Activated naive CD8-positive, alpha-beta T cell treated with anti-CD3 and anti-CD28 coated beads for 36 hours (primary cell): Measurements from ENCODE around the gene PALM3. TPM values are rescaled to one million over a fixed set of nuclear protein-coding genes. Genes with fewer than 3 reads are reported as not detected.
"Not testable (repeated sequence)": the region's sequence is repeated elsewhere in the genome, so short reads cannot be mapped to it uniquely, and the experiment has no call there.

Source experiments
- DNase-seq: peaks from one replicate; pipeline ENCODE4 v3.0.0; 2021
- H3K27ac Mint-ChIP-seq: one replicate; pipeline ENCODE4 v1.8.0; 2022; ENCODE audit warnings: mild to moderate bottlenecking, moderate library complexity, mixed read lengths
- H3K27me3 Mint-ChIP-seq: one replicate; pipeline ENCODE4 v1.8.0; 2022; ENCODE audit warnings: mild to moderate bottlenecking, mixed read lengths
- H3K36me3 Mint-ChIP-seq: one replicate; pipeline ENCODE4 v1.8.0; 2021; ENCODE audit warnings: mild to moderate bottlenecking, mixed read lengths
- H3K4me1 Mint-ChIP-seq: one replicate; pipeline ENCODE4 v1.8.0; 2021; ENCODE audit warnings: mixed read lengths
- H3K4me3 Mint-ChIP-seq: one replicate; pipeline ENCODE4 v1.8.0; 2022; ENCODE audit warnings: mild to moderate bottlenecking, moderate library complexity, mixed read lengths
- H3K9me3 Mint-ChIP-seq: one replicate; pipeline ENCODE4 v1.8.0; 2022; ENCODE audit warnings: mixed read lengths
- total RNA-seq, 2 experiments: library from RNA; stranded (reverse); gene quantifications; one replicate each; pipeline ENCODE4 v1.2.3, GENCODE V29; 2021

The PALM3 gene
- total RNA-seq, 2 experiments from 2014 or later = not detected

DNA sequence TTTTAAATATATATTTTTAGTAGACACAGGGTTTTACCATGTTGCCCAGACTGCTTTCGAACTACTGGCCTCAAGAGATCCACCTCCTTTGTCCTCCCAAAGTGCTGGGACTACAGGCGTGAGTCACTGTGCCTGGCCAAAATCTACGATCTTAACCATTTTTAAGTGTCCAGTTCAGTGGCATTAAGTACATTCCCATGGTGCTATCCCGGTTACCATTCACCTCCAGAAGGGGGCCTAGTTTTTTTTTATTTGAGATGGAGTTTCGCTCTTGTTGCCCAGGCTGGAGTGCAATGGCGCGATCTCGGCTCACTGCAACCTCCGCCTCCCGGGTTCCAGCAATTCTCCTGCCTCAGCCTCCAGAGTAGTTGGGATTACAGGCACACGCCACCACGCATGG, 26.7 kb downstream of the PALM3 start:
- Mint-ChIP-seq H3K4me1 (peaks cover 26% of the 10 kb centered on the region), H3K36me3 (peaks cover 19% of the 10 kb centered on the region)
- not testable (repeated sequence) for H3K4me3 Mint-ChIP-seq, DNase-seq, H3K27me3 Mint-ChIP-seq, H3K27ac Mint-ChIP-seq, H3K9me3 Mint-ChIP-seq

DNA sequence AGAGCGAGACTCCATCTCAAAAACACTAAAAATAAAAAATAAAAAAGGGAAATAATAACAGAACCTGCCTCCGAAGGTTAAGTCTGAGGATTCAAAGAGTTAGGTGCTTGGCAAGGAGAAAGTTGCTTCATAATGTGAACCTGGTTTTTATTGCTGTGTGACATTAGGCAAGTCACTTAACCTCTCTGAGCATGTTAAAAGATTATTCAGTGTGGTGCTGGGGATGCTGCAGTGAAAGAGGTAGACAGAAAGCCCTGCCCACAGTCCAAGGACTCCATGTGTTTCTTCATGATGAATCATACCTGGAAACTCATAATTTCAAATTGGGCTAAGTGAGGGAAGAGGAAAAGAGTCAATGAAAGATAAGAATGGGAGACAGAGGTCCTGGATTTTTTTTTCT, 27.9 kb downstream of the PALM3 start:
- H3K27me3 Mint-ChIP-seq = no peaks in the 10 kb centered on the region
- peak overlapping the region; percentile 57 for H3K27ac Mint-ChIP-seq
- peak overlapping the region; percentile 24 for H3K4me3 Mint-ChIP-seq
- H3K9me3 Mint-ChIP-seq = no peaks in the 10 kb centered on the region
- H3K4me1 Mint-ChIP-seq = peaks cover 26% of the 10 kb centered on the region
- no peak for DNase-seq
- peaks cover 18% of the 10 kb centered on the region for H3K36me3 Mint-ChIP-seq

DNA sequence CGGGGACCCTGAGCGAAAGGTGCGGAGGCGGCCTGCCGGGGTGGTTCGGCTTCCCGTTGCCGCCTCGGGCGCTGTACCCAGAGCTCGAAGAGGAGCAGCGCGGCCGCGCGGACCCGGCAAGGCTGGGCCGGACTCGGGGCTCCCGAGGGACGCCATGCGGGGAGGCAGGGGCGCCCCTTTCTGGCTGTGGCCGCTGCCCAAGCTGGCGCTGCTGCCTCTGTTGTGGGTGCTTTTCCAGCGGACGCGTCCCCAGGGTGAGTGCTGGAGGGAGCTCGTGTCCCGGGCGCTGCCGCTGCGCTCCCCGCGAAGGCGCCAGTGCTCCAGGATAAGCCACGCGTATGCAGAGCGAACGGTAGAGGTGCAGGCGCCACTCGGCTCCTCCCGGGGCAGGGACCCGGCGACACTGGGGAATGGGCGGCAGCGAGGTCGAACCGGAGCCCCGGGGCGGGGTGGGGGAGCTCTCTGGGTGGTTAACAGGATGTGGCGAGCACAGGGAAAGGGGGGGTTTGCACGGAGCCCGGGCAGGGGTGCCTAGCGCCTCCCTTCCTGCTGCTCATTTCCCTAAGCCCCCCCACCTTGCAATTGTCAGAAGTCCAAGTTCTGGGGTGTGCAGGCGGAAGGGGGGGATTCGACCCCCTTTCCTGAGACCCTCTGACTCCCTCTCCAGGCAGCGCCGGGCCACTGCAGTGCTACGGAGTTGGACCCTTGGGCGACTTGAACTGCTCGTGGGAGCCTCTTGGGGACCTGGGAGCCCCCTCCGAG, 30.0 kb downstream of the PALM3 start, which contains the start of gene IL27RA:
IL27RA (plus strand) TSS at position 44 of the 762 bp plus-strand sequence; CDS start at position 155, 111 bp downstream.
- H3K4me3 Mint-ChIP-seq = peak within 1 kb of the TSS; percentile 94

DNA sequence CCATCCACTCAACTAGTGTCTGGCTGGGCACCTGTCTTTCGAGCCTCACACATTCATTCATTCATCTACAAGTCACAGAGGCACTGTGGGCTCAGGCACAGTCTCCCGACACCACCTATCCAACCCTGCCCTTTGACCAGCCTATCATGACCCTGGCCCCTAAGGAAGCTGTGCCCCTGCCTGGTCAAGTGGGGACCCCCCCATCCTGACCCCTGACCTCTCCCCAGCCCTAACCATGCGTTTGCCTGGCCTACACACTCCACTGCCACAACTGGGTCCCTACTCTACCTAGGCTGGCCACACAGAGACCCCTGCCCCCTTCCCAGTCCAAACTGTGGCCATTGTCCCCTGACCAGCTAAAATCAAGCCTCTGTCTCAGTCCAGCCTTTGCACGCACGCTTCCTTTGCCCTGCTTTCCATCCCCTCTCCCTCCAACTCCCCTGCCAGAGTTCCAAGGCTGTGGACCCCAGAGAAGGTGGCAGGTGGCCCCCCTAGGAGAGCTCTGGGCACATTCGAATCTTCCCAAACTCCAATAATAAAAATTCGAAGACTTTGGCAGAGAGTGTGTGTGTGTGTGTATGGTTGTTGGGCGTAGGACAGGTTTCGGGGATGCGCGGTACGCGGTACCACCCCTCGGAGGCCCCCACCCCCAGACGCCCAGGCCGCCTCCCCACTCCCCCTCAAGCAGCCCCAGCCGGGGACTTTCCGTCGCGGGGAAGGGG, 30.7 kb downstream of the PALM3 start:
- DNase-seq = no peak
- Mint-ChIP-seq H3K36me3 (peaks cover 8% of the 10 kb centered on the region), H3K27ac (peak overlapping the region; percentile 88), H3K4me1 (peaks cover 23% of the 10 kb centered on the region), H3K4me3 (peak overlapping the region; percentile 94), H3K9me3 (no peaks in the 10 kb centered on the region), H3K27me3 (no peaks in the 10 kb centered on the region)

More for the DNA sequence above, 30.0 kb downstream of the PALM3 start, which contains the start of gene IL27RA:
- peak; percentile 80 for DNase-seq
- Mint-ChIP-seq H3K4me1 (peaks cover 26% of the 10 kb centered on the region), H3K36me3 (peaks cover 14% of the 10 kb centered on the region), H3K27me3 (no peaks in the 10 kb centered on the region), H3K9me3 (no peaks in the 10 kb centered on the region), H3K27ac (peak within 1 kb of the TSS; percentile 88)

DNA sequence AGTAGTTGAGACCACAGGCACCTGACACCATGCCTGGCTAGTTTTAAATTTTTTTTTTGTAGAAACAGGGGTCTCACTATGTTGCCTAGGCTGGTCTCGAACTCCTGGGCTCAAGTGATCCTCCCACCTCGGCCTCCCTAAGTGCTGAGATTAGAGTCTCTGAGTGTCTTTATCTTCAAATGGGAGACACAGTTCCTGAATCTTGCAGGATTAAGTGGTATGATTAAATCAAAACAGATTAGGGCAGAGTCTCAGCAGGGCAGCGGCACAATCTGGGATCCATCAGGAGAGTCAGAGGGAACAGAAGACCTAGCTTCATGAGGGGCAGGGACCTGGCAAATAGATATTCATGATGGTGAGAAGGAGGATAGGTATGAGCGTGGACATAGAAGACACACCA, 33.0 kb downstream of the PALM3 start:
- Mint-ChIP-seq H3K27me3 (no peaks in the 10 kb centered on the region), H3K4me3 (no peak overlapping the region), H3K36me3 (peaks cover 5% of the 10 kb centered on the region), H3K4me1 (peaks cover 19% of the 10 kb centered on the region), H3K27ac (no peak overlapping the region), H3K9me3 (no peaks in the 10 kb centered on the region)
- DNase-seq = no peak

DNA sequence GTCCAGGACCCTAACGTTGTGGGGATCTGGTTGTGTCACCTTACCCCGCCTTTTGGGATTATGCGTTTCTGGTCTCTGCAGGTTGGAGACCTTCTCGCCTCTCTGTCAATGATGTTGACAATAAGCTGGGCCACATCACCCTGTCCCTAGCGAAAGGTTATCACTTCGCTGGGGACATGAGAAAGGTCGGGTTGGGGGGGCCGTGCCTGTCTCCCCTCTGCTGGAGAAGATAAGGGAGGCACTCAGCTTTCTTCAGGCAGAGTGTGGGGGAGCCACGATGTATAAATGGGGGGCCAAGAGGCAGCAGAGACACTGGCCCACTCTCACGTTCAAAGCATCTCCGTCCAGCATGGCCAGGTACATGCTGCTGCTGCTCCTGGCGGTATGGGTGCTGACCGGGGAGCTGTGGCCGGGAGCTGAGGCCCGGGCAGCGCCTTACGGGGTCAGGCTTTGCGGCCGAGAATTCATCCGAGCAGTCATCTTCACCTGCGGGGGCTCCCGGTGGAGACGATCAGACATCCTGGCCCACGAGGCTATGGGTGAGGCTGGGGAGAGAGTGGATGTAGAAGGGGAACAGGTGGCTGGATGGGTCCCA, 33.9 kb downstream of the PALM3 start, which contains the start of gene RLN3:
RLN3 (plus strand) TSS at position 293 of the 595 bp plus-strand sequence; CDS start at position 350, 57 bp downstream.
- Mint-ChIP-seq H3K27me3 (no peaks in the 10 kb centered on the region), H3K36me3 (peaks cover 4% of the 10 kb centered on the region), H3K9me3 (no peaks in the 10 kb centered on the region), H3K4me1 (peaks cover 20% of the 10 kb centered on the region), H3K4me3 (no peak within 1 kb of the TSS), H3K27ac (no peak within 1 kb of the TSS)
- DNase-seq = no peak

DNA sequence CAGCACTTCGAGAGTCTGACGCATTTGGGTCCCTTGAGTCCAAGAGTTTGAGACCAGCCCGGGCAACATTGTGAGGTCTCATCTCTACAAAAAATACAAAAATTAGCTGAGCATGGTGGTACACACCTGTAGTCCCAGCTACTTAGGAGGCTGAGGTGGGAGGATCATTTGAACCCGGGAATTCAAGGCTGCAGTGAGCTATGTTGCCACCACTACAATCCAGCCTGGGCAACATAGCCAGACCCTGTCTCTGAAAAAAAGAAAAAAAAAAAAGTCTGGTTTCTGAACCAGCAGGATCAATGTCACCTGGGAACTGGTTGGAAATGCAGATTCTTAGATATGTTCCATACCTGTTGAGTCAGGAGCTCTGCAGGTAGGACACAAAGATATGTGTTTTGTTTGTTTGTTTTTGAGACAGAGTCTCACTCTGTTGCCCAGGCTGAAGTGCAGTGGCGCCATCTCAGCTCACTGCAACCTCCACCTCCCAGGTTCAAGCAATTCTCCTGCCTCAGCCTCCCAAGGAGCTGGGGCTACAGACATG, 35.2 kb downstream of the PALM3 start:
- DNase-seq, H3K36me3 Mint-ChIP-seq: not testable (repeated sequence)

DNA sequence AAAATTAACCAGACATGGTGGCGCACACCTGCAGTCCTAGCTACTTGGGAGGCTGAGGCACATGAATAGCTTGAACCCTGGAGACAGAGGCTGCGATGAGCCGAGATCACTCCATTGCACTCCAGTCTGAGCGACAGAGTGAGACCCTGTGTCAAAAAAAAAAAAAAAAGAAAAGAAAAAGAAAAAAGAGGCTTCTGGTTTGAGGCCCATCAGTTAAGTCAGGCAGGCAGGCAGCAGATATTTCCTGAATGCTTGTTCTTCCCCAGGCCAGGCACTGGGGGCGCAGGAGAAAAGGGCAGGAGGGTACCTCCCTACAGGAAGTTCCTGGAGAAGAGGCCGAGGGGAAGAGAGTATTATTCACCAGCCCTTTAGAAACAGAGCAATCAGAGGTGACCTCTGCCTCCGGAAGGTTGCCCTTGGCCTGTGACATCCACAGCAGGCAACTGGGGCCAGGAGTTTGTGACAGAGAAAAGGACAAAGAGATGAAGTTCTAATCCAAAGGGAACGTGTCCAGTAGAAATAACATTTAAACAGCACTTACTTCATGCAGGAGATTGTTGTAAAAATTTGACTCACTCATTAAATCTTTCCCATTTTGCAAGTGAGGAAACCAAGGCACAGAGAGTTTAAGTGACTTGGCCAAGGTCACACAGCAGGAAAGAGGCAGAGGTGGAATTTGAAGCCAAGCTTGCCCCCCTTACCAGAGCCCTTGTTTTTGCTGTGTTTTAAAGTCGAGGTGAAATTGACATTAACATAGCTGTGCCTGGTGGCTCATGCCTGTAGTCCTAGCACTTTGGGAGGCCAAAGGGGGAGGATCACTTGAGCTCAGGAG, 38.3 kb downstream of the PALM3 start:
- H3K36me3 Mint-ChIP-seq = no peaks in the 10 kb centered on the region
- H3K27me3 Mint-ChIP-seq = no peaks in the 10 kb centered on the region
- no peak for DNase-seq
- H3K9me3 Mint-ChIP-seq = no peaks in the 10 kb centered on the region
- no peak overlapping the region for H3K27ac Mint-ChIP-seq
- H3K4me3 Mint-ChIP-seq = no peak overlapping the region
- peaks cover 8% of the 10 kb centered on the region for H3K4me1 Mint-ChIP-seq

More for the DNA sequence above, 35.2 kb downstream of the PALM3 start:
- H3K27me3 Mint-ChIP-seq, H3K4me3 Mint-ChIP-seq, H3K27ac Mint-ChIP-seq, H3K9me3 Mint-ChIP-seq: not testable (repeated sequence)
- peaks cover 15% of the 10 kb centered on the region for H3K4me1 Mint-ChIP-seq

DNA sequence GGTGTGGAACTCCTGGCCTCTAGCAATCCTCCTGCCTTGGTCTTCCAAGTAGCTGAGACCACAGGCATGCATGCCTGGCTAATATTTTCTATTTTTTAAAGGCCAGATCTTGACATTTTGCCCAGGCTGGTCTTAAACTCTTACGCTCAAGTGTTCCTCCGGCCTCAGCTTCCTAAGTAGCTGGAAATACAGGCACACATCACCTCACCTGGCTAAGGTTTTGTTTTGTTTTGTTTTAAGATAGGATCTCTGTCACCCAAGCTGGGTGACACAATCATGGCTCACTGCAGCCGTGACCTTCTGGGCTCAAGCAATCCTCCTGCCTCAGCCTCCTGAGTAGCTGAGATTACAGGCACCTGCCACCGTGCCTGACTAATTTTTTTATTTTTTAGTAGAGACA, 39.4 kb downstream of the PALM3 start:
- Mint-ChIP-seq H3K4me1 (peaks cover 8% of the 10 kb centered on the region), H3K4me3 (no peak overlapping the region), H3K9me3 (no peaks in the 10 kb centered on the region), H3K27me3 (no peaks in the 10 kb centered on the region), H3K27ac (no peak overlapping the region), H3K36me3 (no peaks in the 10 kb centered on the region)
- DNase-seq = no peak

DNA sequence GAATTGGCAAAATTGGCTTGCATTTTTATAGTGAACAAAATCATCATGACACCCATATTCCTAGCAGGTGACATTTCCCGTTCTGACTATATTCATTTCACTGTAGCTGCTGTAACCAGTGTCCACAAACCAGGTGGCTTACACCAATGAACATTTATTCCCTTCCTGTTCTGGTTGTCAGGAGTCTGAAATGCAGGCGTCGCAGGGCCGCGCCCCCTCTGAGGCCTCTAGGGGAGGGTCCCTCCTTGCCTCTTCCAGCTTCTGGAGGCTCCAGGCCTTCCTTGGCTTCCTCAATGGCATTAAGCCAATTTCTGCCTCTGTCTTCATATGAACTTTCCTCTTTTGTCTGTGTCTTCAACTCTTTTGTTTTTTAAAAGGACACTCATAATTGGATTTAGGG, 40.4 kb downstream of the PALM3 start:
- no peak for DNase-seq
- H3K36me3 Mint-ChIP-seq = no peaks in the 10 kb centered on the region
- no peaks in the 10 kb centered on the region for H3K27me3 Mint-ChIP-seq
- no peak overlapping the region for H3K4me3 Mint-ChIP-seq
- H3K27ac Mint-ChIP-seq = no peak overlapping the region
- H3K9me3 Mint-ChIP-seq = no peaks in the 10 kb centered on the region
- peaks cover 8% of the 10 kb centered on the region for H3K4me1 Mint-ChIP-seq

DNA sequence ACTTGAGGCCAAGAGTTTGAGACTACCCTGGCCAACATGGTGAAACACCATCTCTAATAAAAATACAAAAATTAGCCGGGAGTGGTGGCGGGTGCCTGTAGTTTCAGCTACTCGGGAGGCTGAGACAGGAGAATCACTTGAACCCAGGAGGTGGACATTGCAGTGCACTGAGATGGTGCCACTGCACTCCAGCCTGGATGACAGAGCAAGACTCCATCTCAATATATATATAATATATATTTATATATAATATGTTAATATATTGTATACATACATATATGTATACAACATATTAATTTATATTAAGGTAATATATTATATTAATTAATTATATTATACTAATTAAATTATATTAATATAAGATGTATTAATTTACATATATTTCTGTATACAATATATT, 42.1 kb downstream of the PALM3 start:
- not testable (repeated sequence) for H3K9me3 Mint-ChIP-seq, H3K27ac Mint-ChIP-seq, H3K4me3 Mint-ChIP-seq, DNase-seq, H3K36me3 Mint-ChIP-seq, H3K27me3 Mint-ChIP-seq
- H3K4me1 Mint-ChIP-seq = peaks cover 11% of the 10 kb centered on the region

DNA sequence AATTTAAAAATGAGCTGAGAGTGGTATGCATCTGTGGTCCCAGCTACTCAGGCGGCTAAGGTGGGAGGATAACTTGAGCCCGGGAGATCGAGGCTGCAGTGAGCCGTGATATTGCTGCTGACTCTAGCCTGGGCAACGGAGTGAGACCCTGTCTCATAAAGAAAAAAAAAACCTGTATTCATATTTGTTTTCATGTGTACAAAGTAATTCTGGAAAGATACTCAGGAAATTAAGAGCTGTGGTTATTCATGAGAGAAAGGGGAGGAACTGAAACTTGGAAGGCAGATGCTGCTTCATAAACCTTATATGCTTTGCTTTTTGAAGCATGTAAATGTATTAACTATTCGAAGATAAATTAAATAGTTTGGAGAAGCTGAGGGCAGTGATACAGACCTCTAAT, 42.8 kb downstream of the PALM3 start:
- H3K36me3 Mint-ChIP-seq = no peaks in the 10 kb centered on the region
- H3K27me3 Mint-ChIP-seq = no peaks in the 10 kb centered on the region
- H3K4me3 Mint-ChIP-seq = no peak overlapping the region
- no peak for DNase-seq
- H3K9me3 Mint-ChIP-seq = no peaks in the 10 kb centered on the region
- H3K4me1 Mint-ChIP-seq = peaks cover 11% of the 10 kb centered on the region
- no peak overlapping the region for H3K27ac Mint-ChIP-seq

DNA sequence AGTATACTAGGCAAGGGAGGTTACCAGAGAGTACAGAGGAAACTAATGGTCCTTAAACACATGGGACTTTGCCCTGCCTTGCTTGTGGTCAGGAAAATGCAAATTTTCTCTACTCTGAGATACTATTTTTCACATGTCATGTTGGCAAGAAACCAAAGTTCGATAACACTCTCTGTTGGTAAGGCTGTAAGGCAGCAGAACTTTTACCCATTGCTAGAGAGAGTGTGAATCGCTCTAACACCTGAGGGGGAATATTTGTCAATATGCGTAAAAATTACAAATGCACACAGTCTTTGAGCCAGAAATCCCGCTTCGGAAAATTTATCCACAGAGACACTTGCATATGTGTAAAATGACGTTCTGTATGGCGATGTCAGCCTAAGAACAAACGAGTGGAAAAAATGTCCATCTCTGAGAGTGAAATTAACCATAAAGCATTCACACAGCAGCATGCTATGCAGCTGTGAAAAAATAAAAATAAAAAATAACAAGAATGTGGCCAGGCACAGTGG, 46.3 kb downstream of the PALM3 start:
- Mint-ChIP-seq H3K9me3 (no peaks in the 10 kb centered on the region), H3K4me3 (no peak overlapping the region), H3K36me3 (no peaks in the 10 kb centered on the region), H3K27me3 (no peaks in the 10 kb centered on the region), H3K27ac (no peak overlapping the region), H3K4me1 (peaks cover 5% of the 10 kb centered on the region)
- DNase-seq = no peak

DNA sequence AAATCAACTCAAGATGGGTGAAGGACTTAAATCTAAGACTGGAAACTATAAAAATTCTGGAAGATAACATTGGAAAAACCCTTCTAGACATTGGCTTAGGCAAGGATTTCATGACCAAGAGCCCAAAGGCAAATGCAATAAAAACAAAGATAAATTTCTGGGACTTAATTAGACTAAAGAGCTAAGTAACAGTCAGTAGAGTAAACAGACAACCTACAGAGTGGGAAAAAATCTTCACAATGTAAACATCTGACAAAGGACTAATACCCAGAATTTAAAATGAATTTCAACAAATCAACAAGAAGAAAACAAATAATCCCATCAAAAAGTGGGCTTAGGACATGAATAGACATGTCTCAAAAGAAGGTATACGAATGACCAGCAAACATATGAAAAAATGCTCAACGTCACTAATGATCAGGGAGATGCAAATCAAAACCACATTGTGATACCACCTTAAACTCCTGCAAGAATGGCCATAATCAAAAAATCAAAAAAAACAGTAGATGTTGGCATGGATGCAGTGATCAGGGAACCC, 49.4 kb downstream of the PALM3 start:
- H3K4me1 Mint-ChIP-seq = peaks cover 3% of the 10 kb centered on the region
- H3K4me3 Mint-ChIP-seq = no peak overlapping the region

More for the DNA sequence above, 49.4 kb downstream of the PALM3 start:
- no peak for DNase-seq
- no peaks in the 10 kb centered on the region for H3K27me3 Mint-ChIP-seq
- no peak overlapping the region for H3K27ac Mint-ChIP-seq
- no peaks in the 10 kb centered on the region for H3K36me3 Mint-ChIP-seq
- H3K9me3 Mint-ChIP-seq = no peaks in the 10 kb centered on the region
